ENCODE measurements around the gene RDH13.

GRCh38 chr19:55095260-55096060 lies 32.5 kb upstream of the RDH13 start:
- TF ChIP-seq EZH2phosphoT487 (IDR thresholded peaks at IDR 0.05; ENCODE audit: borderline replicate concordance) (no peak), SP1 (IDR thresholded peaks at IDR 0.05; ENCODE audit: low read depth) (no peak), SIN3A (IDR thresholded peaks at IDR 0.05; ENCODE audit: low read depth) (no peak), RAD21 (IDR thresholded peaks at IDR 0.05; ENCODE audit: low read depth) (no peak), ATF3 (IDR thresholded peaks at IDR 0.05) (no peak), REST (IDR thresholded peaks at IDR 0.05; ENCODE audit: low read depth) (no peak), EZH2 (IDR thresholded peaks at IDR 0.05) (no peak), ZNF274 (IDR thresholded peaks at IDR 0.05; ENCODE audit: low read depth, low read length) (no peak), ZFX (IDR thresholded peaks at IDR 0.05) (no peak)
- TF ChIP-seq, protein P1, sequence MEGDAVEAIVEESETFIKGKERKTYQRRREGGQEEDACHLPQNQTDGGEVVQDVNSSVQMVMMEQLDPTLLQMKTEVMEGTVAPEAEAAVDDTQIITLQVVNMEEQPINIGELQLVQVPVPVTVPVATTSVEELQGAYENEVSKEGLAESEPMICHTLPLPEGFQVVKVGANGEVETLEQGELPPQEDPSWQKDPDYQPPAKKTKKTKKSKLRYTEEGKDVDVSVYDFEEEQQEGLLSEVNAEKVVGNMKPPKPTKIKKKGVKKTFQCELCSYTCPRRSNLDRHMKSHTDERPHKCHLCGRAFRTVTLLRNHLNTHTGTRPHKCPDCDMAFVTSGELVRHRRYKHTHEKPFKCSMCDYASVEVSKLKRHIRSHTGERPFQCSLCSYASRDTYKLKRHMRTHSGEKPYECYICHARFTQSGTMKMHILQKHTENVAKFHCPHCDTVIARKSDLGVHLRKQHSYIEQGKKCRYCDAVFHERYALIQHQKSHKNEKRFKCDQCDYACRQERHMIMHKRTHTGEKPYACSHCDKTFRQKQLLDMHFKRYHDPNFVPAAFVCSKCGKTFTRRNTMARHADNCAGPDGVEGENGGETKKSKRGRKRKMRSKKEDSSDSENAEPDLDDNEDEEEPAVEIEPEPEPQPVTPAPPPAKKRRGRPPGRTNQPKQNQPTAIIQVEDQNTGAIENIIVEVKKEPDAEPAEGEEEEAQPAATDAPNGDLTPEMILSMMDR (IDR thresholded peaks at IDR 0.05 in 2 of 3, conservative IDR thresholded peaks at IDR 0.05 in 1 of 3; ENCODE audit: borderline replicate concordance in 1 of 3, insufficient read depth in 1 of 3, low read depth in 2 of 3, low read length in 2 of 3), result no peak
- TF ChIP-seq, protein P2, sequence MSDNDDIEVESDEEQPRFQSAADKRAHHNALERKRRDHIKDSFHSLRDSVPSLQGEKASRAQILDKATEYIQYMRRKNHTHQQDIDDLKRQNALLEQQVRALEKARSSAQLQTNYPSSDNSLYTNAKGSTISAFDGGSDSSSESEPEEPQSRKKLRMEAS (IDR thresholded peaks at IDR 0.05), result no peak

All from HCT116 (cell line).